Measurements from ENCODE around the gene POMGNT1.

POMGNT1 gene

GRCh38 chr1:46172321-46172720 is 25.9 kb downstream of the POMGNT1 start:
- ChIA-PET POLR2A (interaction anchor here (1.0 kb wide), 1 partner anchor 40 kb away, joined by 3 read pairs; the partner anchor contains the start of gene PIK3R3), CTCF (interaction anchor here (0.6 to 1.9 kb wide), 4 partner anchors 9 to 48 kb away, joined by 3 to 12 read pairs (median 4); partner anchors contain the start of gene PIK3R3)
- no peak overlapping the region for H3K4me3 ChIP-seq (ENCODE audit: low read depth, low read length)
- H3K4me1 ChIP-seq (ENCODE audit: control insufficient read depth, insufficient read depth, low read length): no peaks in the 10 kb centered on the region; the same call in 1 of the 2 replicates
- TF ChIP-seq ZNF2 (tag by site-specific recombination; IDR thresholded peaks at IDR 0.05): no peak
- TF ChIP-seq ZNF571 (tag by site-specific recombination; IDR thresholded peaks at IDR 0.05): no peak
- no peak for TF ChIP-seq ZNF768 (tag by site-specific recombination; IDR thresholded peaks at IDR 0.05)
- no peak for TF ChIP-seq SP3 (tag by site-specific recombination; IDR thresholded peaks at IDR 0.05)
- TF ChIP-seq KLF7 (tag by site-specific recombination; IDR thresholded peaks at IDR 0.05; ENCODE audit: borderline replicate concordance): no peak
- no peak for TF ChIP-seq ZNF214 (tag by site-specific recombination; IDR thresholded peaks at IDR 0.05; ENCODE audit: borderline replicate concordance)
- TF ChIP-seq ZNF544 (tag by site-specific recombination; IDR thresholded peaks at IDR 0.05): no peak
- no peak for TF ChIP-seq ZNF513 (tag by site-specific recombination; IDR thresholded peaks at IDR 0.05)
- no peak for TF ChIP-seq ZNF239 (tag by site-specific recombination; IDR thresholded peaks at IDR 0.05)
- TF ChIP-seq ZNF548 (tag by site-specific recombination; IDR thresholded peaks at IDR 0.05): no peak
- no peak for TF ChIP-seq ZNF791 (tag by site-specific recombination; IDR thresholded peaks at IDR 0.05)
- no peak for TF ChIP-seq PRDM4 (tag by site-specific recombination; IDR thresholded peaks at IDR 0.05)
- no peak for TF ChIP-seq PRDM6 (tag by site-specific recombination; IDR thresholded peaks at IDR 0.05)
- no peak for TF ChIP-seq KLF17 (tag by site-specific recombination; IDR thresholded peaks at IDR 0.05)
- TF ChIP-seq ZSCAN18 (tag by site-specific recombination; IDR thresholded peaks at IDR 0.05): no peak
- H3K27ac ChIP-seq (ENCODE audit: extremely low read depth, low read depth, low read length): no peak overlapping the region
- no peaks in the 10 kb centered on the region for H3K9me3 ChIP-seq (ENCODE audit: control insufficient read depth, insufficient read depth, low read depth, low read length)
- H3K36me3 ChIP-seq (ENCODE audit: control insufficient read depth in 2 of 2, insufficient read depth in 1 of 2, low read length in 2 of 2): no peaks in the 10 kb centered on the region

GRCh38 chr1:46171871-46172270 is 26.4 kb downstream of the POMGNT1 start:
- no peaks in the 10 kb centered on the region for H3K36me3 ChIP-seq (ENCODE audit: control insufficient read depth in 2 of 2, insufficient read depth in 1 of 2, low read length in 2 of 2)
- H3K4me3 ChIP-seq (ENCODE audit: low read depth, low read length): no peak overlapping the region
- ChIA-PET POLR2A (interaction anchor here (1.0 kb wide), 1 partner anchor 40 kb away, joined by 3 read pairs; the partner anchor contains the start of gene PIK3R3), CTCF (interaction anchor here (0.6 to 1.9 kb wide), 4 partner anchors 10 to 48 kb away, joined by 3 to 12 read pairs (median 4); partner anchors contain the start of gene PIK3R3)
- H3K4me1 ChIP-seq (ENCODE audit: control insufficient read depth, insufficient read depth, low read length): no peaks in the 10 kb centered on the region; the same call in 1 of the 2 replicates
- no peaks in the 10 kb centered on the region for H3K9me3 ChIP-seq (ENCODE audit: control insufficient read depth, insufficient read depth, low read depth, low read length)
- TF ChIP-seq MEIS1 (CRISPR knock-in tag; IDR thresholded peaks at IDR 0.05; ENCODE audit: borderline replicate concordance) (no peak), KLF17 (tag by site-specific recombination; IDR thresholded peaks at IDR 0.05) (no peak), ZBTB26 (tag by site-specific recombination; optimal IDR thresholded peaks at IDR 0.05) (no peak), ZNF626 (tag by site-specific recombination; IDR thresholded peaks at IDR 0.05) (no peak)
- no peak overlapping the region for H3K27ac ChIP-seq (ENCODE audit: extremely low read depth, low read depth, low read length)
